ENCODE measurements around the gene LASP1NB.
"Not testable (repeated sequence)": the region's sequence is repeated elsewhere in the genome, so short reads cannot be mapped to it uniquely, and the experiment has no call there.

LASP1NB gene

DNA sequence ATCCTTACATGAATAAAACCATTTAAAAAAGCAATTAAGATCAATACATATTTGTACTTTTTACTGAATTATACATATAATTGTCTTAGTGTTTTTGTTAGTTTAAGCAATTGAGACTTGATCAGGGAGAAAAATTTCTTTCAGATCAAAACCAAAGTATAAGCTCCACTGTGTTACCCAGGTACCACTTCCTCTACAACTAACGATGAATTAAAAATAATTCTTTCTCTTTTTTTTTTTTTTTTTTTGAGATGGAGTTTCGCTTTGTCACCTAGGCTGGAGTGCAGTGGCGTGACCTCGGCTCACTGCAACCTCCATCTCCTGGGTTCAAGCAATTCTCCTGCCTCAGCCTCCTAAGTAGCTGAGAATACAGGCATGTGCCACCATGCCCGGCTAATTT, 35.0 kb downstream of the LASP1NB start:
- Histone ChIP-seq H3K27ac (no peak overlapping the region), H3K36me3 (no peaks in the 10 kb centered on the region), H3K4me3 (ENCODE audit: low read depth in 1 of 2, low read length in 1 of 2) (no peak overlapping the region), H3K9me3 (no peaks in the 10 kb centered on the region), H3K27me3 (no peaks in the 10 kb centered on the region), H3K4me1 (ENCODE audit: control insufficient read depth in 1 of 2, insufficient read depth in 1 of 2, low read depth in 1 of 2, low read length in 1 of 2) (no peaks in the 10 kb centered on the region)
- TF ChIP-seq, protein P1, sequence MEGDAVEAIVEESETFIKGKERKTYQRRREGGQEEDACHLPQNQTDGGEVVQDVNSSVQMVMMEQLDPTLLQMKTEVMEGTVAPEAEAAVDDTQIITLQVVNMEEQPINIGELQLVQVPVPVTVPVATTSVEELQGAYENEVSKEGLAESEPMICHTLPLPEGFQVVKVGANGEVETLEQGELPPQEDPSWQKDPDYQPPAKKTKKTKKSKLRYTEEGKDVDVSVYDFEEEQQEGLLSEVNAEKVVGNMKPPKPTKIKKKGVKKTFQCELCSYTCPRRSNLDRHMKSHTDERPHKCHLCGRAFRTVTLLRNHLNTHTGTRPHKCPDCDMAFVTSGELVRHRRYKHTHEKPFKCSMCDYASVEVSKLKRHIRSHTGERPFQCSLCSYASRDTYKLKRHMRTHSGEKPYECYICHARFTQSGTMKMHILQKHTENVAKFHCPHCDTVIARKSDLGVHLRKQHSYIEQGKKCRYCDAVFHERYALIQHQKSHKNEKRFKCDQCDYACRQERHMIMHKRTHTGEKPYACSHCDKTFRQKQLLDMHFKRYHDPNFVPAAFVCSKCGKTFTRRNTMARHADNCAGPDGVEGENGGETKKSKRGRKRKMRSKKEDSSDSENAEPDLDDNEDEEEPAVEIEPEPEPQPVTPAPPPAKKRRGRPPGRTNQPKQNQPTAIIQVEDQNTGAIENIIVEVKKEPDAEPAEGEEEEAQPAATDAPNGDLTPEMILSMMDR (IDR thresholded peaks at IDR 0.05) = no peak

DNA sequence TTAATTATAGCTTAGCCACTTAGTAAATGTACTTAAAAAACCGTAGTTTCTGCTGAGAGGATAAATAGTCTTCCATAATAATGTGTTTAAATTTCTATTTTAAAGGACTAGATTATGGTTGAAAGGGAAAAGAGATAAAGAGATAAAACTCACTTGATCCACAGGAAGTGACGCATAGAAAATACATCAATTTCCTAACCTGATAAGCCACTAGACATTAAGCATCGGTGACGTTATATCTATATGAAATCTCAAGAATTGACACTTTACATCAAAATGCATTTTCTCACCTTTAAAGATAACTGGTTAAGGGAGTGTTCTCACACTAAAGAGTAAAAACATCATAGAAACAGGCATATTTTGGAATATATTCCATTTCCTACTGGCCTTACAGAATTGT, 36.0 kb downstream of the LASP1NB start:
- Histone ChIP-seq H3K27me3 (no peaks in the 10 kb centered on the region), H3K36me3 (no peaks in the 10 kb centered on the region), H3K4me3 (ENCODE audit: low read depth in 1 of 2, low read length in 1 of 2) (no peak overlapping the region), H3K4me1 (ENCODE audit: control insufficient read depth in 1 of 2, insufficient read depth in 1 of 2, low read depth in 1 of 2, low read length in 1 of 2) (no peaks in the 10 kb centered on the region), H3K9me3 (no peaks in the 10 kb centered on the region), H3K27ac (no peak overlapping the region)
- TF ChIP-seq, protein P1 (IDR thresholded peaks at IDR 0.05) = no peak

DNA sequence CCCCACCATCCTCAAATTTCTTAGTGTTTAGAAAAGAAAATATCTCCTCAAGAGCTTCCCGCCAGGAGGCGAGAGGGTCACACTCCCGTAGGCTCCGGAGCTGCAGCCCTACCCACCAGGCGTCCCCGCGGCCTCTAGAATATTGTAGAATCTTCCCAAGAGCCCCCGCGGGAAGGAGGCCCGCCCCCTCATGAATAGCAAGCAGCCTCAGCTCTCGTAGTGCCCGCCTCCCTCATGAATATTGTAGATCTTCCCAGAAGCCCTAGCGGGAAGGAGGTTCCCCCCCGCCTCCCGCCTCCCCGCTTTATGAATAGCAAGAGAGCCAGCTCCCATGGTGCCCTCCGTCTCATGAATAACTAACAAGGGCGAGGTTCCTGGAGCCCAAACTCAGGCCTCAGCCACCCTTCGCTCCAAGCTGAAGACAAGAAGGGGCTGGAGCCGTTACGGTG, 41.9 kb downstream of the LASP1NB start, which contains the start of gene FBXO47:
FBXO47 (minus strand) TSS at position 114 of the 449 bp plus-strand sequence. CDS start 4,378 bp downstream, outside the sequence.
- TF ChIP-seq, protein P1 (IDR thresholded peaks at IDR 0.05) = peak; percentile 18
- Histone ChIP-seq H3K9me3 (no peaks in the 10 kb centered on the region), H3K27me3 (no peaks in the 10 kb centered on the region), H3K36me3 (no peaks in the 10 kb centered on the region), H3K4me3 (ENCODE audit: low read depth in 1 of 2, low read length in 1 of 2) (peak within 1 kb of the TSS; percentile 51 to 57), H3K27ac (peak within 1 kb of the TSS; percentile 60), H3K4me1 (ENCODE audit: control insufficient read depth in 1 of 2, insufficient read depth in 1 of 2, low read depth in 1 of 2, low read length in 1 of 2) (peaks cover 10 to 21% of the 10 kb centered on the region in 2 experiments)

DNA sequence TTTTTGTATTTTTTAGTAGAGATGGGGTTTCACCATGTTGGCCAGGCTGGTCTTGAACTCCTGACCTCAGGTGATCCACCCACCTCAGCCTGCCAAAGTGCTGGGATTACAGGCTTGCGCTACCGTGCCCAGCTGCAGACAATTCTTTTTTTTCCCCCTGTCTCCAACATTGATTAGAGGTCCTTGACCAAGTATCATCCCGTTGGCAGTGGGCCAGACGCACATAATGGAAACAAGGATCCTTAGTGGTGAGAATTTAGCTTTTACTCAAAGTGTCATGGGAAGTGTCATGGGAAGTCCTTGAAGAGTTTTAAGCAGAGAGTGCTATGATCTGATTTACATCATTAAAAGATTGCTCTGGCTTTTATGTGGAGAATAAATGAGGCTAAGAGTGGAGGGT, 43.9 kb downstream of the LASP1NB start:
- TF ChIP-seq, protein P1 (IDR thresholded peaks at IDR 0.05) = no peak
- no peaks in the 10 kb centered on the region for H3K27me3 ChIP-seq
- H3K36me3 ChIP-seq = no peaks in the 10 kb centered on the region
- H3K9me3 ChIP-seq = no peaks in the 10 kb centered on the region
- peaks cover 10 to 21% of the 10 kb centered on the region in 2 experiments for H3K4me1 ChIP-seq (ENCODE audit: control insufficient read depth in 1 of 2, insufficient read depth in 1 of 2, low read depth in 1 of 2, low read length in 1 of 2)
- no peak overlapping the region for H3K4me3 ChIP-seq (ENCODE audit: low read depth in 1 of 2, low read length in 1 of 2)
- no peak overlapping the region for H3K27ac ChIP-seq

DNA sequence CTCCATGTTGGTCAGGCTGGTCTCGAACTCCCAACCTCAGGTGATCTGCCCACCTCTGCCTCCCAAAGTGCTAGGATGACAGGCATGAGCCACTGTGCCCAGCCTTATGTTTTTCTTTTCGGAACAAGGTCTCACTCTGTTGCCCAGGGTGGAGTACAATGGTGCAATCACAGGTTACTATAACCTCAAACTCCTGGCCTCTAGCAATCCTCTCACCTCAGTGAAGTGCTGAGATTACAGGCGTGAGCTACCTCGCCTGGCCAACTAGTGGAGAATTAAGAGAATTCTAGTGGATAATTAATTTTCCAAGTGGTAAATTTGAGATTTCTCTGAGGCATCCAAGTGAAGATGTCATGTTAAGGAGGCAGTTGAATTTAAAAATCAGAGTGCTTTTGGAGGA, 44.7 kb downstream of the LASP1NB start:
- H3K4me1 ChIP-seq (ENCODE audit: control insufficient read depth in 1 of 2, insufficient read depth in 1 of 2, low read depth in 1 of 2, low read length in 1 of 2) = peaks cover 10 to 21% of the 10 kb centered on the region in 2 experiments
- H3K27ac ChIP-seq = no peak overlapping the region
- H3K9me3 ChIP-seq = no peaks in the 10 kb centered on the region
- H3K4me3 ChIP-seq (ENCODE audit: low read depth in 1 of 2, low read length in 1 of 2) = no peak overlapping the region
- TF ChIP-seq, protein P1 (IDR thresholded peaks at IDR 0.05) = no peak
- H3K27me3 ChIP-seq = no peaks in the 10 kb centered on the region
- no peaks in the 10 kb centered on the region for H3K36me3 ChIP-seq

DNA sequence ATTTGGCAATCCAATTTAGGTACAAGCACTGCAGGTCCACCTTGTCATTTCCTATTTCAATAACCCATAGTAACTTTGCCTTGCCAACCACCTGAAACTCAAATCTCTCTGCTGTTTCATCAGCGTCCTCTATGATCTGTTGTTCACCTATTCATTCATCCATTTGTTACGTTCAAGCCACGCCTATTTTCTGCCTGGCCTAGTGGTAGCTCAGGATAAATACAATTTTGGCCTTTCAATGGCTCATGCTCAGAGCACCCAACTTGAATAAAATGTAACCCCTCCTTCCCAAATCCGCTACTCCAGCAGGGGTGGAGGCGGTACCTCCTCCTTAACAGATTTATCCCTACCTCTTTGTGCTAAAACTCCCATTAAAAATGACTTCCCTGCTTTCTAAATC, 45.4 kb downstream of the LASP1NB start:
- TF ChIP-seq, protein P1 (IDR thresholded peaks at IDR 0.05) = no peak
- Histone ChIP-seq H3K4me3 (ENCODE audit: low read depth in 1 of 2, low read length in 1 of 2) (no peak overlapping the region), H3K9me3 (no peaks in the 10 kb centered on the region), H3K27me3 (no peaks in the 10 kb centered on the region), H3K27ac (no peak overlapping the region), H3K36me3 (no peaks in the 10 kb centered on the region), H3K4me1 (ENCODE audit: control insufficient read depth in 1 of 2, insufficient read depth in 1 of 2, low read depth in 1 of 2, low read length in 1 of 2) (peaks cover 10 to 23% of the 10 kb centered on the region in 2 experiments)

DNA sequence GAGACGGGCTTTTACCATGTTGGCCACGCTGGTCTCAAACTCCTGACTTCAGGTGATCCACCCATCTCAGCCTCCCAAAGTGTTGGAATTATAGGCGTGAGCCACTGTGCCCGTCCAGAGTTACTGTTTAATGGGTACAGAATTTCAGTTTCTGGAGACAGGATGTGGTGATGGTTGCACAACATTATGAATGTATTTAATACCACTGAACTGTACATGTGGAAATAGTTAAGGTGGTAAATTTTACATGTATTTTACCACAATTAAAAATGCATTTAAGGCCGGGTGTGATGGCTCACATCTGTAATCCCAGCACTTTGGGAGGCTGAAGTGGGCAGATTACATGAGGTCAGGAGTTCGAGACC, 50.8 kb downstream of the LASP1NB start:
- not testable (repeated sequence) for H3K27me3 ChIP-seq; H3K4me3 ChIP-seq (ENCODE audit: low read depth in 1 of 2, low read length in 1 of 2); H3K4me1 ChIP-seq (ENCODE audit: control insufficient read depth in 1 of 2, insufficient read depth in 1 of 2, low read depth in 1 of 2, low read length in 1 of 2); H3K36me3 ChIP-seq; H3K9me3 ChIP-seq
- peak overlapping the region; percentile 29 for H3K27ac ChIP-seq

Measured in neutrophil (primary cell).